ENCODE data around the gene PDLIM5. TPM values are rescaled to one million over a fixed set of nuclear protein-coding genes. Genes with fewer than 3 reads are reported as not detected.
A peak's percentile ranks its signal among the peaks of the same experiment; 100 is the strongest.
"Not testable (repeated sequence)": the region's sequence is repeated elsewhere in the genome, so short reads cannot be mapped to it uniquely, and the experiment has no call there.

PDLIM5 gene, protein sequence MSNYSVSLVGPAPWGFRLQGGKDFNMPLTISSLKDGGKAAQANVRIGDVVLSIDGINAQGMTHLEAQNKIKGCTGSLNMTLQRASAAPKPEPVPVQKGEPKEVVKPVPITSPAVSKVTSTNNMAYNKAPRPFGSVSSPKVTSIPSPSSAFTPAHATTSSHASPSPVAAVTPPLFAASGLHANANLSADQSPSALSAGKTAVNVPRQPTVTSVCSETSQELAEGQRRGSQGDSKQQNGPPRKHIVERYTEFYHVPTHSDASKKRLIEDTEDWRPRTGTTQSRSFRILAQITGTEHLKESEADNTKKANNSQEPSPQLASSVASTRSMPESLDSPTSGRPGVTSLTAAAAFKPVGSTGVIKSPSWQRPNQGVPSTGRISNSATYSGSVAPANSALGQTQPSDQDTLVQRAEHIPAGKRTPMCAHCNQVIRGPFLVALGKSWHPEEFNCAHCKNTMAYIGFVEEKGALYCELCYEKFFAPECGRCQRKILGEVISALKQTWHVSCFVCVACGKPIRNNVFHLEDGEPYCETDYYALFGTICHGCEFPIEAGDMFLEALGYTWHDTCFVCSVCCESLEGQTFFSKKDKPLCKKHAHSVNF
- total RNA-seq: 100 to 1,000 TPM in 3 of 4 donors, 10 to 100 TPM in 1; 77.7 to 128 (median 109) TPM

- peak within 1 kb of the TSS; percentile 55 to 99 (median 91) for H3K4me3 ChIP-seq (replicated peaks in 1 of 3)
- peaks cover 10 to 30% of the 10 kb centered on the region in 2 donors for H3K4me1 ChIP-seq
- no peaks in the 10 kb centered on the region for H3K27me3 ChIP-seq
- 0% methylated on average over 29 to 56 of the region's 88 CpGs for WGBS, 2 donors
- DNase-seq: peak; percentile 92 to 93
- H3K27ac ChIP-seq: peak within 1 kb of the TSS; percentile 77 to 97 (median 97)
- no peaks in the 10 kb centered on the region for H3K36me3 ChIP-seq
- peak in 1 of 6 experiments; percentile 10 for TF ChIP-seq CTCF (IDR thresholded peaks at IDR 0.05)
- TF ChIP-seq POLR2A (IDR thresholded peaks at IDR 0.05): peak; percentile 78 to 99
- no peaks in the 10 kb centered on the region for H3K9me3 ChIP-seq
- intact Hi-C loops (cut with DNase I): no loop called here
These were observed at the start of gene PDLIM5 for GRCh38 chr4:94451695-94452475. Gene PDLIM5 (plus strand): TSS chr4:94451942. CDS start chr4:94455289, 3,347 bp downstream.

DNA sequence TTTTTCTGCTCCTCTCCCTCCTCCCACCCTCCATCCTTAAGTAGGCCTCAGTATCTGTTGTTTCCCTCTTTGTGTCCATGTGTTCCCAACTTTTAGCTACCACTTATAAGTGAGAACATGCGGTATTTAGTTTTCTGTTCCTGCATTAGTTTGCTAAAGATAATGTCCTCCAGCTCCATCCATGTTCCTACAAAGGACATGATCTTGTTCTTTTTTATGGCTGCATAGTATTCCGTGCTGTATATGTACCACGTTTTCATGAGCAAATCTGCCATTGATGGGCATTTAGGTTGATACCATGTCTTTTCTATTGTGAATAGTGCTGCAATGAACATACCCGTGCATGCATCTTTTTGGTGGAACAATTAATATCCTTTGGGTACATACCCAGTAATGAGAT lies 49.3 kb upstream of the PDLIM5 start:
- H3K36me3 ChIP-seq; intact Hi-C loops (cut with DNase I); H3K4me3 ChIP-seq (replicated peaks in 1 of 3); H3K27me3 ChIP-seq; H3K27ac ChIP-seq; DNase-seq; H3K9me3 ChIP-seq; H3K4me1 ChIP-seq: not testable (repeated sequence)
- WGBS, 2 donors: 97 to 98% methylated on average over 4 of the region's 4 CpGs

- Histone ChIP-seq H3K27ac (no peak overlapping the region), H3K4me3 (replicated peaks in 1 of 3) (no peak overlapping the region), H3K36me3 (no peaks in the 10 kb centered on the region), H3K9me3 (no peaks in the 10 kb centered on the region), H3K4me1 (no peaks in the 10 kb centered on the region), H3K27me3 (no peaks in the 10 kb centered on the region)
- DNase-seq: no peak
- intact Hi-C loops (cut with DNase I): no loop called here
- no peak for TF ChIP-seq CTCF (IDR thresholded peaks at IDR 0.05)
- no peak for TF ChIP-seq POLR2A (IDR thresholded peaks at IDR 0.05)
These were observed 48.0 kb upstream of the PDLIM5 start for GRCh38 chr4:94403751-94404150.

DNA sequence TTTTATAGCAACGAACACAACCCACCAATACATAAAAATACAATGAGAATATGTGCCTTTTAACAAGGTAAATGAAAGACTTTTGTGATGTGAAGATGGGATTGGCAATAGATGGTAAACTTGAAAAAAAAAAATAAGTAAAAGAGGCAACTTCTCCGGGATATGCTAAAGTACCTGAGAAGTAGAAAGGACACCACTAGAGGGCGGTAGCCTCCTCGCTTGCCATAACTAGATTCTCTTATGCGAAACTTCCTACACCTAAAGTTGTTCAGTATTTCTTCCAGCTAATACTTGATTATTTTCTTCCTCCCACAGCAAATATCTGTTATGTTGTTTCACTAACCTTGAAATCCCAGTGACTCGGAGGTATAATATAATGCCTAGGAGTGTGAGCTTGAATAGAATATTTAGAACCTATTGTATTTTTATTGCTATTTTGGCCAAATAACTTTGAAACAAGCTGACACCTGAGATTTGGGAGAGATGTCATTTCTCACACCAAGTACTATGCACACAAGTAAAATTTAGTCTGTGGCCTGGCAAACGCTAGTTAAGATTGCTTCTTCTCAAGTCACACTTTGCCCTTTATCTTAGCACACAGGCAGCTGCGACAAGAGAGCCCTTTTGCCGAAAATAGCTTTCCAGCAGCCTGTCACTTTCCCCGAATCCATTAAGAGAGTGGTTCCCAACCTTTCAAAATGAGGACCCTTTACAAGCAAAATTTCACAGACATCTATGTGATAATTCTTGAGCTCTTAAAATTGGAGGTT lies 44.9 kb upstream of the PDLIM5 start:
- no peaks in the 10 kb centered on the region for H3K36me3 ChIP-seq
- no peak overlapping the region for H3K27ac ChIP-seq
- H3K4me1 ChIP-seq: peaks cover 0 to 8% of the 10 kb centered on the region in 2 donors
- DNase-seq: peak; percentile 75
- H3K4me3 ChIP-seq (replicated peaks in 1 of 3): no peak overlapping the region
- TF ChIP-seq POLR2A (IDR thresholded peaks at IDR 0.05) (no peak), CTCF (IDR thresholded peaks at IDR 0.05) (peak; percentile 68 to 91 (median 82))
- intact Hi-C loops (cut with DNase I): loop anchor here (5.0 kb wide), 1 partner anchor 190 kb away; no protein-coding TSS in a partner anchor
- H3K9me3 ChIP-seq: no peaks in the 10 kb centered on the region
- no peaks in the 10 kb centered on the region for H3K27me3 ChIP-seq
- 29 to 31% methylated on average over 10 of the region's 10 CpGs for WGBS, 2 donors

DNA sequence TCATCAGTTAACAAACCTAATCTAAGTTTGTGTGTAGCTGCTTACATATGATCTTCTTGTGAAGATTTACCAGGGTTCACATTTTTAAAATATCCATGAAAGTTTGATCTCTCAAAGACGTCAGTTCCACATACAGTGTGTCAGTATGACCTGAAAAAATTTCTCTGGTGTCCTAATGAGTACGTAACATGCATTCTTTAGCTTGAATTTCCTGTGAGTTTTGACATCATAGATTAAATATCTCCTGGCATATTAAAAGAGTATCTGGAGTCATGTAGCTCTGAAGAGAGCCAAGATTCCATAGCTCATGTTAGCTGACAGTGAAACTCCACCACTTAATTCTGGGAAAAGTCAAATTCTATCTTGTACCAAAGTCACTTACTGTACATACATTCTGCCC lies 43.9 kb upstream of the PDLIM5 start:
- Histone ChIP-seq H3K27ac (no peak overlapping the region), H3K4me3 (replicated peaks in 1 of 3) (no peak overlapping the region), H3K36me3 (no peaks in the 10 kb centered on the region), H3K27me3 (no peaks in the 10 kb centered on the region), H3K9me3 (no peaks in the 10 kb centered on the region), H3K4me1 (peaks cover 0 to 8% of the 10 kb centered on the region in 2 donors)
- intact Hi-C loops (cut with DNase I): loop anchor here (5.0 kb wide), 1 partner anchor 189 kb away; no protein-coding TSS in a partner anchor
- TF ChIP-seq POLR2A (IDR thresholded peaks at IDR 0.05) (no peak), CTCF (IDR thresholded peaks at IDR 0.05) (no peak)
- DNase-seq: no peak
- 89 to 93% methylated on average over 2 of the region's 2 CpGs for WGBS, 2 donors

Data from thyroid gland (tissue), 4 donors.